Measurements from ENCODE around the gene ZNF536. TPM values are rescaled to one million over a fixed set of nuclear protein-coding genes. Genes with fewer than 3 reads are reported as not detected.

ZNF536 gene
- total RNA-seq, 6 experiments from 2014 or later, result 0.25 TPM; not detected in 5

DNA sequence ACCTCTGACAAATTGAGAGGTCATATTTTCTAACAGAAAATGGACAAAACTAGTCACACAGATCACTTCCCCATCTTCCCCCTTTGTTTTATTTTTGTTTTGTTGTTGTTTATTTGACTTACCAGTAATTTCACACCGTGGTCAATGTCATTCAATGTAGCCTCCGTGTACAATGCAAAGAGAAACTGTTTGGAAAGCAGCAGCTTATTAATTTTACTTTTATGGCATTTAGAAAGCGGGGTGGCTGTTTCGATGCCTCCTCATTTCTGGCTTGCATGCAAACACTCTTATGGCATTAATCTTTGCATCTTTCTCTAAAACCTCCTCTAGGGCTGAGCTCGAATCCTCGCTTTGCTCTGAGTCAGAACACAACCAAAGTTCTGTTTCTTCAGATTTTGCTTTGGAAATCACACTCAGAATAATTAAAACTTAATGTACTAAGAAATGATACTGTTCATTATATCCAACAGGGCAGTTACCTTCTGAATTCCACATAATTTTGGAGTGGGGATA is 77.0 kb downstream of the ZNF536 start:
- Histone ChIP-seq H3K9me3 (no peaks in the 10 kb centered on the region), H3K4me1 (no peaks in the 10 kb centered on the region), H3K27ac (no peak overlapping the region), H3K36me3 (no peaks in the 10 kb centered on the region), H3K4me3 (no peak overlapping the region), H3K27me3 (peaks cover 0 to 3% of the 10 kb centered on the region in 2 donors)
- intact Hi-C loops (cut with DNase I), result no loop called here
- WGBS (ENCODE audit: insufficient coverage, low coverage, low lambda C conversion rate, missing lambda C conversion rate), result 57% methylated on average over 6 of the region's 6 CpGs
- no peak for ATAC-seq
- DNase-seq, result no peak
- TF ChIP-seq, protein P1, sequence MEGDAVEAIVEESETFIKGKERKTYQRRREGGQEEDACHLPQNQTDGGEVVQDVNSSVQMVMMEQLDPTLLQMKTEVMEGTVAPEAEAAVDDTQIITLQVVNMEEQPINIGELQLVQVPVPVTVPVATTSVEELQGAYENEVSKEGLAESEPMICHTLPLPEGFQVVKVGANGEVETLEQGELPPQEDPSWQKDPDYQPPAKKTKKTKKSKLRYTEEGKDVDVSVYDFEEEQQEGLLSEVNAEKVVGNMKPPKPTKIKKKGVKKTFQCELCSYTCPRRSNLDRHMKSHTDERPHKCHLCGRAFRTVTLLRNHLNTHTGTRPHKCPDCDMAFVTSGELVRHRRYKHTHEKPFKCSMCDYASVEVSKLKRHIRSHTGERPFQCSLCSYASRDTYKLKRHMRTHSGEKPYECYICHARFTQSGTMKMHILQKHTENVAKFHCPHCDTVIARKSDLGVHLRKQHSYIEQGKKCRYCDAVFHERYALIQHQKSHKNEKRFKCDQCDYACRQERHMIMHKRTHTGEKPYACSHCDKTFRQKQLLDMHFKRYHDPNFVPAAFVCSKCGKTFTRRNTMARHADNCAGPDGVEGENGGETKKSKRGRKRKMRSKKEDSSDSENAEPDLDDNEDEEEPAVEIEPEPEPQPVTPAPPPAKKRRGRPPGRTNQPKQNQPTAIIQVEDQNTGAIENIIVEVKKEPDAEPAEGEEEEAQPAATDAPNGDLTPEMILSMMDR (IDR thresholded peaks at IDR 0.05), result no peak
- no peak for TF ChIP-seq POLR2A (IDR thresholded peaks at IDR 0.05)

DNA sequence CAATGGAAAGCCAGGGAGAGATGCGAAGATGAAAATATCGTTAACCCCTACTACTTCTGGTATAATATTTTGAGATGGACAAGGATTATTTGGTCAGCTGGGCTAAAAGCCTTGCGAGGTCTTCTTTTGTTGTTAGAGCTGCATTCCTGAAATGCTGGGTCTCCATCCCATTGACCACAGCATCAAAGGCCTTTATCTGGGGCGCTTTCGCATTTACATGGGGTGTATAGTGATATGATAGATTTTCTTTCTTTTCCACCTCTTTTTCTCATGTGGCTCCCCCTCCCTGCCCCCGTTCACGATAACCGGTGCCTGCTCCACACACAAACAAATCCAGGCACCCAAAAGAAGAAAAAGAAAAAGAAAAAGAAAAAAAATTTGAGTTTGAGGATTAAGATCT is 77.5 kb downstream of the ZNF536 start:
- H3K4me3 ChIP-seq, result no peak overlapping the region
- no peaks in the 10 kb centered on the region for H3K36me3 ChIP-seq
- 33% methylated on average over 8 of the region's 8 CpGs for WGBS (ENCODE audit: insufficient coverage, low coverage, low lambda C conversion rate, missing lambda C conversion rate)
- no peaks in the 10 kb centered on the region for H3K9me3 ChIP-seq
- DNase-seq (no peak), ATAC-seq (no peak)
- intact Hi-C loops (cut with DNase I), result no loop called here
- no peaks in the 10 kb centered on the region for H3K4me1 ChIP-seq
- no peak for TF ChIP-seq POLR2A (IDR thresholded peaks at IDR 0.05)
- TF ChIP-seq, protein P1 (IDR thresholded peaks at IDR 0.05), result no peak
- no peak overlapping the region for H3K27ac ChIP-seq
- H3K27me3 ChIP-seq, result peaks cover 0 to 3% of the 10 kb centered on the region in 2 donors

DNA sequence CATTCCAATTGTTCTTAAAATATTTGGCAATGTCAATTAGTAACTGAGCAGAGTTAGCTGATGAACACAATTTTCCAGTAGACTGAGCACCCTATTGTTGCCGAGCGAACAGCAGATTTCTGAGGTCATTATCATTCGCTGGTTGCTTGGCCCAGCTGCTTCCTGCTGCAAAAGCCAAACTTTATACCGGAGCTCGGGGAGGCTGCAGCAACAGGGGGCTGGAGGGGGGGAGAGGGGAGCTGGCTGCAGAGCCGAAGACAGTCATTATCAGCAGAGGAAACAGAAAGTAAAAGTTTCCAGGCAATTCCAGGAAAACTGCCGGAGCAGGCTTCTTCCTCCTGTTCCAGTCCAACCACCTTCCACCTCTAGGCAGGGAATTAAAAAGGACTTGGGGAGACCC is 77.9 kb downstream of the ZNF536 start:
- Histone ChIP-seq H3K27ac (no peak overlapping the region), H3K4me3 (no peak overlapping the region), H3K27me3 (peaks cover 0 to 3% of the 10 kb centered on the region in 2 donors), H3K36me3 (no peaks in the 10 kb centered on the region), H3K4me1 (no peaks in the 10 kb centered on the region), H3K9me3 (no peaks in the 10 kb centered on the region)
- TF ChIP-seq POLR2A (IDR thresholded peaks at IDR 0.05), result no peak
- TF ChIP-seq, protein P1 (IDR thresholded peaks at IDR 0.05), result no peak
- ATAC-seq, result peak; percentile 69 to 95 (median 74)
- intact Hi-C loops (cut with DNase I), result no loop called here
- 8% methylated on average over 7 of the region's 7 CpGs for WGBS (ENCODE audit: insufficient coverage, low coverage, low lambda C conversion rate, missing lambda C conversion rate)
- DNase-seq, result peak in 1 of 3 donors; percentile 41

DNA sequence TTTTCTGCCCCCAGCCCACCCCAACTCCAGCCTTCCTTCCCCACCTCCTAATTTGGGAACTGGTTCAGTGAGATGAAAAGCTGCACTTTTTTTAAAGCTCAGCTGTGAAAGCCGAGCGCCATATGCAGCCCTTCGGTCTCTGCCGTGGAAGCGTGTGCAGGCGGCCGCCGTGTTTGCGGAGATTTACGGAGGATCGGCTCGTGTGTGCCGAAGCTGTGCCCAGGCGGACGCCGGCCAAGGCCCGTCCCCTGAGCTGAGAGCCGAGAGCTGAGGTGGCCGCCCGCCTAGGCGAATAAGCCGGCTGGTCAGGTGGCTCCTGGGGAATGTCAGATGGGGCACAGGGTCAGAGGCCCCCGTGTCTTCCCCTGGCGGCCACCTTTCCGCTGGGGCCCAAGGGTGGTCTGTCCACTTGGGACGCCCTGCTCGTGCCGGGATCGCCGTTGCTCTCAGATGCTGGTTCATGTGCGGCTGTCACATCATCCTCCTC is 78.7 kb downstream of the ZNF536 start:
- no peak overlapping the region for H3K27ac ChIP-seq
- ATAC-seq (peak in 1 of 4 donors; percentile 27), DNase-seq (no peak)
- intact Hi-C loops (cut with DNase I), result no loop called here
- H3K27me3 ChIP-seq, result peaks cover 0 to 3% of the 10 kb centered on the region in 2 donors
- 48% methylated on average over 13 of the region's 31 CpGs for WGBS (ENCODE audit: insufficient coverage, low coverage, low lambda C conversion rate, missing lambda C conversion rate)
- TF ChIP-seq POLR2A (IDR thresholded peaks at IDR 0.05), result no peak
- TF ChIP-seq, protein P1 (IDR thresholded peaks at IDR 0.05), result no peak
- H3K9me3 ChIP-seq, result no peaks in the 10 kb centered on the region
- no peaks in the 10 kb centered on the region for H3K4me1 ChIP-seq
- no peaks in the 10 kb centered on the region for H3K36me3 ChIP-seq
- no peak overlapping the region for H3K4me3 ChIP-seq

Data from right lobe of liver (tissue), 6 donors.